CD14-positive monocyte (primary cell): Measurements from ENCODE around the gene GABRQ. TPM values are rescaled to one million over a fixed set of nuclear protein-coding genes. Genes with fewer than 3 reads are reported as not detected.

Experiments used
- DNase-seq, 3 donors: peaks; one replicate each; pipeline ENCODE4 v3.0.0-alpha.2; 2011 to 2022
- H2AFZ ChIP-seq: 2 replicates; pipeline ENCODE4 v1.6.0; 2012; ENCODE audit warnings: mild to moderate bottlenecking, low read depth, low read length, inconsistent platforms; ENCODE audit not compliant: insufficient read depth, poor library complexity, severe bottlenecking
- H3K27ac ChIP-seq, 2 donors: 1 replicate in 1 of 2; 2 replicates in 1 of 2; pipeline ENCODE4 v1.5.1; 2012 to 2013; ENCODE audit warnings: low read length in 2 of 2, control low read depth in 1 of 2, inconsistent platforms in 1 of 2, low read depth in 1 of 2, mild to moderate bottlenecking in 1 of 2
- H3K27me3 ChIP-seq, 2 donors: one replicate each; pipeline versions ENCODE4 v1.6.0 to v1.6.1; 2011 to 2013; ENCODE audit warnings: low read length in 2 of 2; ENCODE audit not compliant: control insufficient read depth in 2 of 2, insufficient read depth in 2 of 2
- H3K36me3 ChIP-seq, 2 donors: replicated peaks in 1 of 2; 1 replicate in 1 of 2; 2 replicates in 1 of 2; pipeline versions ENCODE4 v1.5.1 to v1.6.1; 2012 to 2013; ENCODE audit warnings: low read length in 2 of 2, control low read depth in 1 of 2, inconsistent platforms in 1 of 2, mild to moderate bottlenecking in 1 of 2; ENCODE audit not compliant: insufficient read depth in 2 of 2, control insufficient read depth in 1 of 2
- H3K4me1 ChIP-seq, 2 donors: 1 replicate in 1 of 2; 2 replicates in 1 of 2; pipeline versions ENCODE4 v1.5.1 to v1.6.1; 2012 to 2013; ENCODE audit warnings: low read length in 2 of 2, control low read depth in 1 of 2, inconsistent platforms in 1 of 2, mild to moderate bottlenecking in 1 of 2, moderate library complexity in 1 of 2; ENCODE audit not compliant: insufficient read depth in 2 of 2, control insufficient read depth in 1 of 2
- H3K4me2 ChIP-seq: replicated peaks from 2 replicates; pipeline ENCODE3; 2012; ENCODE audit warnings: low read length, moderate library complexity, mild to moderate bottlenecking; ENCODE audit not compliant: poor library complexity, severe bottlenecking; ENCODE audit errors: extremely low read depth
- H3K4me3 ChIP-seq, 3 experiments: fragments of 200-600 bp in 1 of 3; sonication (generic) in 1 of 3; replicated peaks in 1 of 3; 1 replicate in 2 of 3; 2 replicates in 1 of 3; pipeline ENCODE4 v1.5.1; 2011 to 2013; ENCODE audit warnings: low read length in 3 of 3, mild to moderate bottlenecking in 3 of 3, control low read depth in 2 of 3, low read depth in 2 of 3, inconsistent platforms in 1 of 3, moderate library complexity in 1 of 3
- H3K79me2 ChIP-seq: 2 replicates; pipeline ENCODE4 v1.6.0; 2012; ENCODE audit warnings: mild to moderate bottlenecking, control low read depth, inconsistent platforms, low read length, moderate library complexity; ENCODE audit not compliant: insufficient read depth
- H3K9ac ChIP-seq: 2 replicates; pipeline ENCODE4 v1.6.0; 2017; ENCODE audit warnings: low read length, mild to moderate bottlenecking; ENCODE audit not compliant: insufficient read depth, poor library complexity, severe bottlenecking
- H3K9me3 ChIP-seq, 2 donors: replicated peaks in 1 of 2; 1 replicate in 1 of 2; 2 replicates in 1 of 2; pipeline versions ENCODE4 v1.5.1 to v1.6.1; 2012 to 2013; ENCODE audit warnings: low read length in 2 of 2, control low read depth in 1 of 2; ENCODE audit not compliant: control insufficient read depth in 1 of 2, insufficient read depth in 1 of 2
- H4K20me1 ChIP-seq: 2 replicates; pipeline ENCODE4 v1.6.0; 2012; ENCODE audit warnings: mild to moderate bottlenecking, low read length, control low read depth, moderate library complexity; ENCODE audit not compliant: insufficient read depth
- H3K27ac Mint-ChIP-seq, 7 donors: one replicate each; pipeline ENCODE4 v1.8.0; 2020; ENCODE audit warnings: mild to moderate bottlenecking in 7 of 7, mixed read lengths in 7 of 7, moderate library complexity in 6 of 7, inconsistent platforms in 2 of 7
- H3K27me3 Mint-ChIP-seq, 3 donors: one replicate each; pipeline ENCODE4 v1.8.0; 2021 to 2022; ENCODE audit warnings: low read depth in 3 of 3, mild to moderate bottlenecking in 3 of 3, mixed read lengths in 3 of 3, moderate library complexity in 3 of 3, inconsistent platforms in 1 of 3
- H3K36me3 Mint-ChIP-seq, 2 donors: one replicate each; pipeline ENCODE4 v1.8.0; 2020; ENCODE audit warnings: mixed read lengths in 2 of 2, inconsistent platforms in 1 of 2, mild to moderate bottlenecking in 1 of 2
- H3K4me1 Mint-ChIP-seq: one replicate; pipeline ENCODE4 v1.8.0; 2020; ENCODE audit warnings: mild to moderate bottlenecking, mixed read lengths
- H3K4me3 Mint-ChIP-seq, 2 donors: one replicate each; pipeline ENCODE4 v1.8.0; 2020; ENCODE audit warnings: mild to moderate bottlenecking in 2 of 2, mixed read lengths in 2 of 2, moderate library complexity in 1 of 2
- H3K9me3 Mint-ChIP-seq, 7 donors: one replicate each; pipeline ENCODE4 v1.8.0; 2020 to 2022; ENCODE audit warnings: mixed read lengths in 7 of 7, mild to moderate bottlenecking in 6 of 7, moderate library complexity in 6 of 7, inconsistent platforms in 2 of 7
- CTCF ChIP-seq: fragments of 200-600 bp; IDR thresholded peaks from one replicate; pipeline ENCODE4 v1.8.0; 2022; ENCODE audit warnings: antibody characterized with exemption, mild to moderate bottlenecking
- WGBS: methylation state at CpG from one replicate; pipeline ENCODE4 v1.1.5; 2013; ENCODE audit warnings: missing lambda C conversion rate; ENCODE audit not compliant: insufficient coverage; 5-methylcytosine and 5-hydroxymethylcytosine counted together
- intact Hi-C, 2 donors: fragments of 100-400 bp; cut with micrococcal nuclease; formaldehyde crosslinking; loops; one replicate each; pipeline versions ENCODE4 v1.15.0 to v1.15.1; 2023
- polyA plus RNA-seq, 3 donors: library from polyadenylated mRNA; depleted of rRNA in 1 of 3; unstranded in 2 of 3; stranded (reverse) in 1 of 3; fragments of 300-500 nt in 2 of 3; fragments of >200 nt in 1 of 3; fragmentation: Illumina TruSeq in 2 of 3; gene quantifications; 1 replicate in 2 of 3; 2 replicates in 1 of 3; pipeline ENCODE4 v1.2.3, GENCODE V29; 2012 to 2021

The GABRQ gene
- polyA plus RNA-seq, 3 donors = not detected

- no peak overlapping the region for H3K27ac Mint-ChIP-seq
- Histone ChIP-seq H3K4me2 (no peak overlapping the region), H3K79me2 (no peaks in the 10 kb centered on the region), H3K27me3 (peaks cover 14 to 38% of the 10 kb centered on the region in 2 donors), H3K27ac (no peak overlapping the region), H3K4me1 (no peaks in the 10 kb centered on the region), H3K36me3 (no peaks in the 10 kb centered on the region), H3K9ac (no peak overlapping the region), H3K4me3 (no peak overlapping the region), H4K20me1 (no peaks in the 10 kb centered on the region), H3K9me3 (no peaks in the 10 kb centered on the region), H2AFZ (no peak overlapping the region)
- intact Hi-C loops = no loop called here
- no peaks in the 10 kb centered on the region for H3K36me3 Mint-ChIP-seq
- H3K4me1 Mint-ChIP-seq = no peaks in the 10 kb centered on the region
- H3K9me3 Mint-ChIP-seq = peaks cover 0 to 5% (median 2%) of the 10 kb centered on the region in 7 donors
- H3K4me3 Mint-ChIP-seq = no peak overlapping the region
- WGBS = 96% methylated on average over 7 of the region's 18 CpGs
- DNase-seq = no peak
- TF ChIP-seq CTCF = no peak
- H3K27me3 Mint-ChIP-seq = peaks cover 23 to 37% (median 32%) of the 10 kb centered on the region in 3 donors
Measured at GRCh38 chrX:152640034-152640818, 2.5 kb downstream of the GABRQ start.

DNA sequence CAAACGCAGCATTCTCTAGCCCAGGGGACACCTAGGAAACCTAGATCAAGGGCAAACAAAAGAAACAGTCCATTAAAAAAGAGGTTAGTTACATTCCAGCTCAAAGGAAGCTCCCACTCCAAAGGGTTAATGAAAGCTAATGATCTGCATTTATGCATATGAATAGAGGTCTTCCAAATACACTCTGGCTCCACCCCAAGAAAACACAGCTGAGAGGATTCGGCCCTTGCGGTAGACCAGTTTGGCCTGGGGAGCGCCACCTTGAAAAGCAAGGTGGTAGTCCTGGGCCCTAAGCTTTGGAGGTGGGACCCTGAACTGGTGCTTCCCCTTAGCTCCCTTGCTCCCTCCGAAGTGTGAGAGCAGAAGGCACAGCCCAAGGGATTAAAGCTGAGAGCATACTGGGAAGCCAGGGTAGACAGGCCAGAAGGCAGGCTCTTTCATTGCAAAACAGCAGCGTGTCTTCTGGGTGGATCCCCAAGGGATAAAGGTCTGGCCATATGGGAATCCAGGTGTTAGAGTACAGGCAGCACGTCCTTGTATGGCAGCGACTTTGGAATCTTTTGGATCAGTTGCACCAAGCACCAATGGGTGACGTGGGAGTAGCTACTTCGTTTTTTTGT, 3.7 kb downstream of the GABRQ start:
- peaks cover 0 to 5% (median 2%) of the 10 kb centered on the region in 7 donors for H3K9me3 Mint-ChIP-seq
- Histone ChIP-seq H3K27ac (no peak overlapping the region), H3K4me2 (no peak overlapping the region), H3K4me1 (no peaks in the 10 kb centered on the region), H3K36me3 (no peaks in the 10 kb centered on the region), H4K20me1 (no peaks in the 10 kb centered on the region), H3K9ac (no peak overlapping the region), H3K9me3 (no peaks in the 10 kb centered on the region), H3K4me3 (no peak overlapping the region), H3K27me3 (peaks cover 11 to 28% of the 10 kb centered on the region in 2 donors), H2AFZ (no peak overlapping the region), H3K79me2 (no peaks in the 10 kb centered on the region)
- H3K36me3 Mint-ChIP-seq = no peaks in the 10 kb centered on the region
- peaks cover 22 to 30% (median 27%) of the 10 kb centered on the region in 3 donors for H3K27me3 Mint-ChIP-seq
- no peak overlapping the region for H3K27ac Mint-ChIP-seq
- TF ChIP-seq CTCF = no peak
- DNase-seq = no peak
- no peak overlapping the region for H3K4me3 Mint-ChIP-seq
- no peaks in the 10 kb centered on the region for H3K4me1 Mint-ChIP-seq
- 70% methylated on average over 6 of the region's 10 CpGs for WGBS
- intact Hi-C loops = no loop called here
